Keratinocyte (primary cell): ENCODE measurements around the gene TOPORS.

Source experiments
- EZH2 ChIP-seq: IDR thresholded peaks from one replicate; pipeline ENCODE4 v1.6.1; 2012; ENCODE audit warnings: inconsistent platforms, mild to moderate bottlenecking, low read length, moderate library complexity
- TF ChIP-seq, protein P1 (sequence below), 3 experiments: IDR thresholded peaks in 1 of 3; conservative IDR thresholded peaks in 1 of 3; optimal IDR thresholded peaks in 1 of 3; 2 replicates in 2 of 3; 3 replicates in 1 of 3; pipeline versions ENCODE3 to v1.5.1; 2011; ENCODE audit warnings: low read length in 3 of 3, mild to moderate bottlenecking in 3 of 3, moderate library complexity in 2 of 3, control low read depth in 1 of 3, inconsistent platforms in 1 of 3; ENCODE audit not compliant: insufficient read depth in 2 of 3; ENCODE audit errors: extremely low read depth in 1 of 3

DNA sequence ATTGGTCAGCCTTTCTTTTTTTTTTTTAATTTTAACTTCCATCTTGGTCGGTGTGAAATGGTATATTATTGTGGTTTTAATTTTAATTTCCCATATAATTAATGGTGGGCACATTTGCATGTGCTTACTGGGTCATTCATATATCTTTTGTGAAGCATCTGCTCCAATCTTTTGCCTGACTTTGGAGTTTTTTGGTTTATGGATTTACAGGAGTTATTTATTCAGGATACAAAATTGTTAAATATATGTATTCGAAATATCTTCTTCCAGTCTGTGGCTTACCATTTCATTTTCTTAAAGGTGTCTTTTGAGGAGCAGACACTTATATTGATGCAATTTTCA, 25.7 kb downstream of the TOPORS start:
- TF ChIP-seq, protein P1, sequence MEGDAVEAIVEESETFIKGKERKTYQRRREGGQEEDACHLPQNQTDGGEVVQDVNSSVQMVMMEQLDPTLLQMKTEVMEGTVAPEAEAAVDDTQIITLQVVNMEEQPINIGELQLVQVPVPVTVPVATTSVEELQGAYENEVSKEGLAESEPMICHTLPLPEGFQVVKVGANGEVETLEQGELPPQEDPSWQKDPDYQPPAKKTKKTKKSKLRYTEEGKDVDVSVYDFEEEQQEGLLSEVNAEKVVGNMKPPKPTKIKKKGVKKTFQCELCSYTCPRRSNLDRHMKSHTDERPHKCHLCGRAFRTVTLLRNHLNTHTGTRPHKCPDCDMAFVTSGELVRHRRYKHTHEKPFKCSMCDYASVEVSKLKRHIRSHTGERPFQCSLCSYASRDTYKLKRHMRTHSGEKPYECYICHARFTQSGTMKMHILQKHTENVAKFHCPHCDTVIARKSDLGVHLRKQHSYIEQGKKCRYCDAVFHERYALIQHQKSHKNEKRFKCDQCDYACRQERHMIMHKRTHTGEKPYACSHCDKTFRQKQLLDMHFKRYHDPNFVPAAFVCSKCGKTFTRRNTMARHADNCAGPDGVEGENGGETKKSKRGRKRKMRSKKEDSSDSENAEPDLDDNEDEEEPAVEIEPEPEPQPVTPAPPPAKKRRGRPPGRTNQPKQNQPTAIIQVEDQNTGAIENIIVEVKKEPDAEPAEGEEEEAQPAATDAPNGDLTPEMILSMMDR (optimal IDR thresholded peaks at IDR 0.05 in 1 of 3, IDR thresholded peaks at IDR 0.05 in 1 of 3, conservative IDR thresholded peaks at IDR 0.05 in 1 of 3; ENCODE audit: extremely low read depth in 1 of 3, insufficient read depth in 2 of 3, low read length in 3 of 3), result no peak
- no peak for TF ChIP-seq EZH2
